ENCODE results near the gene MC3R.

GRCh38 chr20:56204206-56204605 is 44.3 kb upstream of the MC3R start:
- TF ChIP-seq, protein P1, sequence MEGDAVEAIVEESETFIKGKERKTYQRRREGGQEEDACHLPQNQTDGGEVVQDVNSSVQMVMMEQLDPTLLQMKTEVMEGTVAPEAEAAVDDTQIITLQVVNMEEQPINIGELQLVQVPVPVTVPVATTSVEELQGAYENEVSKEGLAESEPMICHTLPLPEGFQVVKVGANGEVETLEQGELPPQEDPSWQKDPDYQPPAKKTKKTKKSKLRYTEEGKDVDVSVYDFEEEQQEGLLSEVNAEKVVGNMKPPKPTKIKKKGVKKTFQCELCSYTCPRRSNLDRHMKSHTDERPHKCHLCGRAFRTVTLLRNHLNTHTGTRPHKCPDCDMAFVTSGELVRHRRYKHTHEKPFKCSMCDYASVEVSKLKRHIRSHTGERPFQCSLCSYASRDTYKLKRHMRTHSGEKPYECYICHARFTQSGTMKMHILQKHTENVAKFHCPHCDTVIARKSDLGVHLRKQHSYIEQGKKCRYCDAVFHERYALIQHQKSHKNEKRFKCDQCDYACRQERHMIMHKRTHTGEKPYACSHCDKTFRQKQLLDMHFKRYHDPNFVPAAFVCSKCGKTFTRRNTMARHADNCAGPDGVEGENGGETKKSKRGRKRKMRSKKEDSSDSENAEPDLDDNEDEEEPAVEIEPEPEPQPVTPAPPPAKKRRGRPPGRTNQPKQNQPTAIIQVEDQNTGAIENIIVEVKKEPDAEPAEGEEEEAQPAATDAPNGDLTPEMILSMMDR (conservative IDR thresholded peaks at IDR 0.05; ENCODE audit: low read depth, low read length) = no peak
- no peak for TF ChIP-seq POLR2A (IDR thresholded peaks at IDR 0.05; ENCODE audit: low read depth, low read length)
- no peak for TF ChIP-seq RFX5 (IDR thresholded peaks at IDR 0.05; ENCODE audit: low read depth, low read length)
- TF ChIP-seq RAD21 (IDR thresholded peaks at IDR 0.05; ENCODE audit: low read length) = no peak
- TF ChIP-seq FOS (IDR thresholded peaks at IDR 0.05; ENCODE audit: low read depth, low read length) = no peak
- TF ChIP-seq NFE2L2 (IDR thresholded peaks at IDR 0.05; ENCODE audit: low read depth, low read length) = no peak
- TF ChIP-seq, protein P2, sequence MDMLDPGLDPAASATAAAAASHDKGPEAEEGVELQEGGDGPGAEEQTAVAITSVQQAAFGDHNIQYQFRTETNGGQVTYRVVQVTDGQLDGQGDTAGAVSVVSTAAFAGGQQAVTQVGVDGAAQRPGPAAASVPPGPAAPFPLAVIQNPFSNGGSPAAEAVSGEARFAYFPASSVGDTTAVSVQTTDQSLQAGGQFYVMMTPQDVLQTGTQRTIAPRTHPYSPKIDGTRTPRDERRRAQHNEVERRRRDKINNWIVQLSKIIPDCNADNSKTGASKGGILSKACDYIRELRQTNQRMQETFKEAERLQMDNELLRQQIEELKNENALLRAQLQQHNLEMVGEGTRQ (IDR thresholded peaks at IDR 0.05; ENCODE audit: low read depth, low read length) = no peak
- TF ChIP-seq, protein P3, sequence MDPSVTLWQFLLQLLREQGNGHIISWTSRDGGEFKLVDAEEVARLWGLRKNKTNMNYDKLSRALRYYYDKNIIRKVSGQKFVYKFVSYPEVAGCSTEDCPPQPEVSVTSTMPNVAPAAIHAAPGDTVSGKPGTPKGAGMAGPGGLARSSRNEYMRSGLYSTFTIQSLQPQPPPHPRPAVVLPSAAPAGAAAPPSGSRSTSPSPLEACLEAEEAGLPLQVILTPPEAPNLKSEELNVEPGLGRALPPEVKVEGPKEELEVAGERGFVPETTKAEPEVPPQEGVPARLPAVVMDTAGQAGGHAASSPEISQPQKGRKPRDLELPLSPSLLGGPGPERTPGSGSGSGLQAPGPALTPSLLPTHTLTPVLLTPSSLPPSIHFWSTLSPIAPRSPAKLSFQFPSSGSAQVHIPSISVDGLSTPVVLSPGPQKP (IDR thresholded peaks at IDR 0.05; ENCODE audit: borderline replicate concordance, low read depth, low read length) = no peak
- TF ChIP-seq SMC3 (IDR thresholded peaks at IDR 0.05; ENCODE audit: low read depth, low read length) = no peak
- TF ChIP-seq CEBPB (IDR thresholded peaks at IDR 0.05; ENCODE audit: low read depth, low read length) = no peak
- no peak for TF ChIP-seq RCOR1 (IDR thresholded peaks at IDR 0.05; ENCODE audit: insufficient replicate concordance, low read length)
- no peak for TF ChIP-seq CHD1 (IDR thresholded peaks at IDR 0.05; ENCODE audit: low read depth, low read length)
- no peak for TF ChIP-seq MAFK (IDR thresholded peaks at IDR 0.05; ENCODE audit: low read depth, low read length)
- TF ChIP-seq MAZ (IDR thresholded peaks at IDR 0.05; ENCODE audit: borderline replicate concordance, low read depth, low read length) = no peak

All from IMR-90 (cell line).